SK-N-SH (cell line): ENCODE measurements around the gene MTHFD1L.

ENCODE experiments used
- CHD2 ChIP-seq: fragments of 150-350 bp; IDR thresholded peaks from 2 replicates; pipeline ENCODE4 v1.6.1; 2018; ENCODE audit warnings: low read length; ENCODE audit not compliant: partially characterized antibody
- CTCF ChIP-seq: fragments of 200-600 bp; sonication (generic); IDR thresholded peaks from 2 replicates; pipeline ENCODE4 v1.6.1; 2017; ENCODE audit warnings: antibody characterized with exemption, mild to moderate bottlenecking, moderate library complexity
- EP300 ChIP-seq, 2 experiments: IDR thresholded peaks; 2 replicates each; pipeline versions ENCODE4 v1.4.0 to v1.6.1; 2012; ENCODE audit warnings: borderline replicate concordance in 1 of 2, low read depth in 1 of 2, low read length in 1 of 2
- FOXJ3 ChIP-seq: sonication (generic); formaldehyde crosslinking; IDR thresholded peaks from 2 replicates; pipeline ENCODE4 v1.5.1; 2020; ENCODE audit warnings: mild to moderate bottlenecking, missing genetic modification reagents
- FOXM1 ChIP-seq: IDR thresholded peaks from 2 replicates; pipeline ENCODE4 v1.4.0; 2012; ENCODE audit warnings: low read depth, mild to moderate bottlenecking
- GABPA ChIP-seq: IDR thresholded peaks from 2 replicates; pipeline ENCODE4 v1.4.0; 2012; ENCODE audit warnings: low read depth, mild to moderate bottlenecking
- GATA2 ChIP-seq: sonication (generic); formaldehyde crosslinking; IDR thresholded peaks from 2 replicates; pipeline ENCODE4 v1.5.0; 2020; ENCODE audit warnings: mild to moderate bottlenecking, missing genetic modification reagents
- JUND ChIP-seq: IDR thresholded peaks from 2 replicates; pipeline ENCODE4 v1.4.0; 2012
- POLR2AphosphoS5 ChIP-seq: IDR thresholded peaks from 2 replicates; pipeline ENCODE4 v1.6.1; 2012; ENCODE audit warnings: low read depth, low read length
- REST ChIP-seq: IDR thresholded peaks from 2 replicates; pipeline ENCODE4 v1.6.1; 2012; ENCODE audit warnings: mild to moderate bottlenecking, low read depth, low read length, moderate library complexity
- RFX5 ChIP-seq: IDR thresholded peaks from 2 replicates; pipeline ENCODE4 v1.6.1; 2012; ENCODE audit warnings: mild to moderate bottlenecking, improper control_type of control experiment, low read length
- TAF1 ChIP-seq: IDR thresholded peaks from 2 replicates; pipeline ENCODE4 v1.6.1; 2012; ENCODE audit warnings: low read depth, mild to moderate bottlenecking, low read length, moderate library complexity, borderline replicate concordance
- TCF12 ChIP-seq: IDR thresholded peaks from 2 replicates; pipeline ENCODE4 v1.4.0; 2012
- USF1 ChIP-seq: IDR thresholded peaks from 2 replicates; pipeline ENCODE4 v1.4.0; 2012; ENCODE audit warnings: low read depth, borderline replicate concordance

- TF ChIP-seq CTCF (no peak), EP300 (IDR thresholded peaks at IDR 0.05; ENCODE audit: borderline replicate concordance in 1 of 2, low read depth in 1 of 2, low read length in 1 of 2) (0 out of 4 replicates have a peak, but pooled peaks of 1 of the 2 experiments have one; percentile 16), REST (no peak), TCF12 (peak; percentile 26; the same call in 1 of the 2 replicates), USF1 (no peak), POLR2AphosphoS5 (no peak), GATA2 (CRISPR knock-in tag) (no peak), RFX5 (no peak), GABPA (no peak), JUND (no peak), FOXM1 (no peak), CHD2 (no peak), FOXJ3 (CRISPR knock-in tag) (no peak), TAF1 (no peak)
These were observed 203.3 kb downstream of the MTHFD1L start for GRCh38 chr6:151068761-151069312.
